AG04449 (cell line): ENCODE measurements around the gene NDOR1.
A peak's percentile ranks its signal among the peaks of the same experiment; 100 is the strongest.
"Not testable (repeated sequence)": the region's sequence is repeated elsewhere in the genome, so short reads cannot be mapped to it uniquely, and the experiment has no call there.

Source experiments
- CTCF ChIA-PET: fragments of 350-600 bp; formaldehyde crosslinking; extraction: SDS; loops from one replicate; lab custom pipeline; 2021; ENCODE audit warnings: antibody characterized with exemption; lab: Yijun Ruan, JAX
- POLR2A ChIA-PET: fragments of 400-600, 350-600 bp; formaldehyde crosslinking; extraction: SDS; loops from one replicate; lab custom pipeline; 2020; ENCODE audit warnings: antibody characterized with exemption, inconsistent platforms; lab: Yijun Ruan, JAX
- DNase-seq: peaks from one replicate; pipeline ENCODE4 v3.0.0-alpha.2; 2010; ENCODE audit warnings: low read depth, low spot score
- H3K4me3 ChIP-seq: 2 replicates; pipeline ENCODE4 v1.5.1; 2011; ENCODE audit warnings: low read depth, mild to moderate bottlenecking, control low read depth, low read length
- TF ChIP-seq, protein P1 (sequence below): IDR thresholded peaks from one replicate; pipeline ENCODE4 v1.5.1; 2011; ENCODE audit warnings: mild to moderate bottlenecking, moderate library complexity, low read length, control low read depth, inconsistent platforms; ENCODE audit not compliant: insufficient read depth; ENCODE audit errors: missing control alignments

Gene NDOR1

GRCh38 chr9:137241490-137242268 lies 36.2 kb downstream of the NDOR1 start:
- ChIA-PET CTCF (interaction anchor here (1.2 to 8.1 kb wide), 2 partner anchors 16 to 53 kb away, joined by 4 to 139 read pairs; partner anchors contain the start of genes ANAPC2, CYSRT1, RNF208 and RNF224), POLR2A (interaction anchor here (0.6 to 7.4 kb wide), 19 partner anchors 8 to 182 kb away, joined by 3 to 164 read pairs (median 7); partner anchors contain the start of genes ANAPC2, EXD3, MAN1B1 and NELFB)
- no peak for DNase-seq

GRCh38 chr9:137242269-137243203 lies 37.0 kb downstream of the NDOR1 start:
- TF ChIP-seq, protein P1, sequence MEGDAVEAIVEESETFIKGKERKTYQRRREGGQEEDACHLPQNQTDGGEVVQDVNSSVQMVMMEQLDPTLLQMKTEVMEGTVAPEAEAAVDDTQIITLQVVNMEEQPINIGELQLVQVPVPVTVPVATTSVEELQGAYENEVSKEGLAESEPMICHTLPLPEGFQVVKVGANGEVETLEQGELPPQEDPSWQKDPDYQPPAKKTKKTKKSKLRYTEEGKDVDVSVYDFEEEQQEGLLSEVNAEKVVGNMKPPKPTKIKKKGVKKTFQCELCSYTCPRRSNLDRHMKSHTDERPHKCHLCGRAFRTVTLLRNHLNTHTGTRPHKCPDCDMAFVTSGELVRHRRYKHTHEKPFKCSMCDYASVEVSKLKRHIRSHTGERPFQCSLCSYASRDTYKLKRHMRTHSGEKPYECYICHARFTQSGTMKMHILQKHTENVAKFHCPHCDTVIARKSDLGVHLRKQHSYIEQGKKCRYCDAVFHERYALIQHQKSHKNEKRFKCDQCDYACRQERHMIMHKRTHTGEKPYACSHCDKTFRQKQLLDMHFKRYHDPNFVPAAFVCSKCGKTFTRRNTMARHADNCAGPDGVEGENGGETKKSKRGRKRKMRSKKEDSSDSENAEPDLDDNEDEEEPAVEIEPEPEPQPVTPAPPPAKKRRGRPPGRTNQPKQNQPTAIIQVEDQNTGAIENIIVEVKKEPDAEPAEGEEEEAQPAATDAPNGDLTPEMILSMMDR, result no peak
- ChIA-PET CTCF (interaction anchor here (0.5 to 1.4 kb wide), 4 partner anchors 14 to 183 kb away, joined by 3 to 4 read pairs (median 4); partner anchors contain the start of genes ANAPC2 and SSNA1), POLR2A (interaction anchor here (0.6 to 7.4 kb wide), 12 partner anchors 11 to 437 kb away, joined by 3 to 164 read pairs (median 4); partner anchors contain the start of genes ANAPC2, MAN1B1, NELFB and SSNA1)
- H3K4me3 ChIP-seq, result peak overlapping the region; percentile 78
- no peak for DNase-seq

More at GRCh38 chr9:137241490-137242268, 36.2 kb downstream of the NDOR1 start:
- H3K4me3 ChIP-seq, result peak overlapping the region; percentile 78
- TF ChIP-seq, protein P1, result no peak

DNA sequence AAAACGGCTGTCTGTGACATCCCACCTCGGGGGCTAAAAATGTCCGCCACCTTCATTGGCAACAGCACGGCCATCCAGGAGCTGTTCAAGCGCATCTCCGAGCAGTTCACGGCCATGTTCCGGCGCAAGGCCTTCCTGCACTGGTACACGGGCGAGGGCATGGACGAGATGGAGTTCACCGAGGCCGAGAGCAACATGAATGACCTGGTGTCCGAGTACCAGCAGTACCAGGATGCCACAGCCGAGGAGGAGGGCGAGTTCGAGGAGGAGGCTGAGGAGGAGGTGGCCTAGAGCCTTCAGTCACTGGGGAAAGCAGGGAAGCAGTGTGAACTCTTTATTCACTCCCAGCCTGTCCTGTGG lies 37.7 kb downstream of the NDOR1 start:
- ChIA-PET CTCF (interaction anchor here (0.8 to 1.4 kb wide), 2 partner anchors 11 to 13 kb away, joined by 4 read pairs; partner anchors contain the start of gene NELFB), POLR2A (interaction anchor here (0.7 to 7.4 kb wide), 4 partner anchors 11 to 184 kb away, joined by 3 to 164 read pairs (median 6); partner anchors contain the start of genes ANAPC2, MAN1B1, NELFB and SSNA1)
- DNase-seq, H3K4me3 ChIP-seq: not testable (repeated sequence)

GRCh38 chr9:137243626-137244485 lies 38.4 kb downstream of the NDOR1 start:
- ChIA-PET POLR2A (interaction anchor here (0.7 to 7.4 kb wide), 3 partner anchors 10 to 185 kb away, joined by 4 to 164 read pairs (median 8); partner anchors contain the start of genes ANAPC2, NELFB, SSNA1 and STPG3), CTCF (interaction anchor here (0.8 to 1.4 kb wide), 2 partner anchors 11 to 12 kb away, joined by 4 read pairs; partner anchors contain the start of gene NELFB)
- H3K4me3 ChIP-seq, result no peak overlapping the region

DNA sequence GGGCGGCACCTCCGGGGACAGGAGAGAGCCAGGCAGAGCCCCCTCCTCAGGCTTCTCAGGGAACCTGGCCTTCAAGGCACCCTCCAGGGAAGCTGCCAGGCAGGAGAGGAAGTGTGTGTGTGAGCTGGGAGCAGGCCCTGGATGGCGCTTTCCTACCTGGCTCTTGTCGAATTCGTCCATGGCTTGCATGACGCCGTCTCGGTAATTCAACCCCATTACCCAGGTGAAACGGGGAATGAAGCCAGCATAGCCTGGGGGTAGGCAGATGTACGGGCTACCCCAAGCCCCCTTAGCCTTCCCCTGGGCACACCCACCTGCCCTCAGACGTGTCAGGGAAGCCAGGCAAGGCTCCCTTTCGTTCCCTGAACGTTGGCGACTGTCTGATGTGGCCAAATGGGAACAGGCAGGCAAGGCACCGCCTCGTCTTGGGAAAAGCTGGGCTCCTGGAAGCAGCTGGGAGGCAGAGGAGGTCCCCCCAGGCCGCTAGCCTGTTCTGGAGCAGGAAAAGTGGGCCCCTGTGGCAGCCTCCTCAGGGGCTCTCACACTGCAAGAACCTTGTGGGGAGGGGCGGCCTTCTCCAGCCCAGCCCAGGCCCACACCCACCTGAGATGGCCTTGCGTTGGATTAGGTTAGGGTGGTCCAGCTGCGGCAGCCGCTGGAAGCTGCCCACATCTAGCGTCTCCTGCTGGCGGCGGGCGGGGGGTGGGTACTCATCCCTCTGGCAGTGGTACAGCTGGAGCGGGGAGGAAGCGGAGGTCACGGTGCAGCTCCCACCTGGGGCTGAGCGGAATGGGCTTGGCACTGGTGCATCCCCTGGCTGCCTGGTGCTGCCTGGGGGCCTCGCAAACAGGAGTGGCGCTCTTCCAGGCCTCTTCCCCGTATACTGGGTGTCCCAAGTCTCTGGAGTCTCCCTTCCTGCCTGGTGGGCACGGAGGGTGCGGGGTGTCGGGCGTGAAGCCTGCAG lies 39.3 kb downstream of the NDOR1 start:
- ChIA-PET CTCF (interaction anchor here (1.1 to 1.7 kb wide), 2 partner anchors 8 to 10 kb away, joined by 6 to 7 read pairs; partner anchors contain the start of gene NELFB), POLR2A (interaction anchor here (0.7 to 7.4 kb wide), 4 partner anchors 9 to 115 kb away, joined by 3 to 164 read pairs (median 4); partner anchors contain the start of genes NELFB, STPG3 and TOR4A)
- TF ChIP-seq, protein P1, result no peak
- DNase-seq, result no peak
- H3K4me3 ChIP-seq, result no peak overlapping the region

More at GRCh38 chr9:137243626-137244485, 38.4 kb downstream of the NDOR1 start:
- DNase-seq, result no peak
- TF ChIP-seq, protein P1, result no peak
